ENCODE data around the gene PID1. TPM values are rescaled to one million over a fixed set of nuclear protein-coding genes. Genes with fewer than 3 reads are reported as not detected.

The PID1 gene
- total RNA-seq, 1 donor from 2014 or later: 5.3 TPM

DNA sequence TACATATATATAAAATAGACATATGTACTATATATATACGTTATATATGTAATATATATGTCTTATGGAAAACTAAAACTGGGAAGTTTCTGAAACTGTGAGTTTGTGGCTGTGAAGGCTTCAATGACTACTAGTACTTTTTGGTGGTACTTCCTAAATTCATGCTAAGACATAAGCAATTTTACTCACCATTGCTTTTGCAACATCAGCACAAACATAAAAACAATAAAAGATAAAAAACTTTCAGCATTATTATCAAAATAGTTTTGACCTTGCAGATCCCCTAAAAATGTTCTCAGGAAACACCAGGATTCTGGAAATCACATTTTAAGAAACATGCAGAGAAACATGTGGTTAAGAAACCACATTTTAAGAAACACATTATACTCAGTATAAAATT is 269.9 kb downstream of the PID1 start:
- Mint-ChIP-seq H3K9me3 (ENCODE audit: unreplicated experiment) (peaks cover 8% of the 10 kb centered on the region), H3K4me1 (ENCODE audit: low read depth, unreplicated experiment) (no peaks in the 10 kb centered on the region), H3K36me3 (ENCODE audit: unreplicated experiment) (peaks cover 13% of the 10 kb centered on the region), H3K4me3 (ENCODE audit: unreplicated experiment) (no peak overlapping the region), H3K27me3 (ENCODE audit: unreplicated experiment) (no peaks in the 10 kb centered on the region), H3K27ac (ENCODE audit: unreplicated experiment) (no peak overlapping the region)
- TF ChIP-seq, protein P1, sequence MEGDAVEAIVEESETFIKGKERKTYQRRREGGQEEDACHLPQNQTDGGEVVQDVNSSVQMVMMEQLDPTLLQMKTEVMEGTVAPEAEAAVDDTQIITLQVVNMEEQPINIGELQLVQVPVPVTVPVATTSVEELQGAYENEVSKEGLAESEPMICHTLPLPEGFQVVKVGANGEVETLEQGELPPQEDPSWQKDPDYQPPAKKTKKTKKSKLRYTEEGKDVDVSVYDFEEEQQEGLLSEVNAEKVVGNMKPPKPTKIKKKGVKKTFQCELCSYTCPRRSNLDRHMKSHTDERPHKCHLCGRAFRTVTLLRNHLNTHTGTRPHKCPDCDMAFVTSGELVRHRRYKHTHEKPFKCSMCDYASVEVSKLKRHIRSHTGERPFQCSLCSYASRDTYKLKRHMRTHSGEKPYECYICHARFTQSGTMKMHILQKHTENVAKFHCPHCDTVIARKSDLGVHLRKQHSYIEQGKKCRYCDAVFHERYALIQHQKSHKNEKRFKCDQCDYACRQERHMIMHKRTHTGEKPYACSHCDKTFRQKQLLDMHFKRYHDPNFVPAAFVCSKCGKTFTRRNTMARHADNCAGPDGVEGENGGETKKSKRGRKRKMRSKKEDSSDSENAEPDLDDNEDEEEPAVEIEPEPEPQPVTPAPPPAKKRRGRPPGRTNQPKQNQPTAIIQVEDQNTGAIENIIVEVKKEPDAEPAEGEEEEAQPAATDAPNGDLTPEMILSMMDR (IDR thresholded peaks at IDR 0.05; ENCODE audit: partially characterized antibody, unreplicated experiment): no peak
- DNase-seq: no peak

DNA sequence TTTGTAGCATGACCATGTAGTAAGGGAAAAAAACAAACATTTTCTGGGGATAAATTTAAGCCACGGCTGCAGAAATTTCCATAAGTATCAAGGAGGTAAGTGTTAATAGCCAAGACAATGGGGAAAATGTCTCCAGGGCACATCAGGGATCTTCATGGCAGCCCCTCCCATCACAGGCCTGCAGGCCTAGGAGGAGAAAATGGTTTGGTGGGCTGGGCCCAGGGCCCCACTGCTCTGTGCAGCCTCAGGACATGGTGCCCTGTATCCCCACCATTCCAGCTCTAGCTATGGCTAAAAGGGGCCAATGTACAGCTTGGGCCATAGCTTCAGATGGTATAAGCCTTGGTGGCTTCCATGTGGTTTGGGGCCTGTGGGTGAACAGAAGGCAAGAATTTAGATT is 271.8 kb downstream of the PID1 start:
- Mint-ChIP-seq H3K27me3 (ENCODE audit: unreplicated experiment) (no peaks in the 10 kb centered on the region), H3K36me3 (ENCODE audit: unreplicated experiment) (peaks cover 13% of the 10 kb centered on the region)

DNA sequence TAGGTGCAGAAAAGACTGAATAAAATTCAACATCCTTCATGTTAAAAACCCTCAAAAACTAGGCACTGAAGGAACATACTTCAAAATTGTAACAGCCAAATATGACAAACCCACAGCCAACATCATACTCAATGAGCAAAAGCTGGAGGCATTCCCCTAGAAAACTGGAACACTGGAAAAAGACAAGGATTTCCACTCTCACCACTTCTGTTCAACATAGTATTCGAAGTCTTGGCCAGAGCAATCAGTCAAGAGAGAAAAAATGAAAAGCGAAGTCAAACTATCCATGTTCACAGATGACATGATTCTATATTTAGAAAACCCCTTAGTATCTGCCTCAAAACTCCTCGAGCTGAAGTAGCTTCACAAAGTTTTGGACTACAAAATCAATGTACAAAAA is 282.3 kb downstream of the PID1 start:
- Mint-ChIP-seq H3K4me1 (ENCODE audit: low read depth, unreplicated experiment) (no peaks in the 10 kb centered on the region), H3K27ac (ENCODE audit: unreplicated experiment) (no peak overlapping the region), H3K27me3 (ENCODE audit: unreplicated experiment) (no peaks in the 10 kb centered on the region), H3K36me3 (ENCODE audit: unreplicated experiment) (peaks cover 7% of the 10 kb centered on the region), H3K4me3 (ENCODE audit: unreplicated experiment) (no peak overlapping the region), H3K9me3 (ENCODE audit: unreplicated experiment) (no peaks in the 10 kb centered on the region)
- TF ChIP-seq, protein P1 (IDR thresholded peaks at IDR 0.05; ENCODE audit: partially characterized antibody, unreplicated experiment): no peak
- DNase-seq: no peak

More for the DNA sequence above, 271.8 kb downstream of the PID1 start:
- no peak for DNase-seq
- Mint-ChIP-seq H3K4me3 (ENCODE audit: unreplicated experiment) (no peak overlapping the region), H3K9me3 (ENCODE audit: unreplicated experiment) (peaks cover 9% of the 10 kb centered on the region), H3K4me1 (ENCODE audit: low read depth, unreplicated experiment) (no peaks in the 10 kb centered on the region), H3K27ac (ENCODE audit: unreplicated experiment) (no peak overlapping the region)
- TF ChIP-seq, protein P1 (IDR thresholded peaks at IDR 0.05; ENCODE audit: partially characterized antibody, unreplicated experiment): no peak

DNA sequence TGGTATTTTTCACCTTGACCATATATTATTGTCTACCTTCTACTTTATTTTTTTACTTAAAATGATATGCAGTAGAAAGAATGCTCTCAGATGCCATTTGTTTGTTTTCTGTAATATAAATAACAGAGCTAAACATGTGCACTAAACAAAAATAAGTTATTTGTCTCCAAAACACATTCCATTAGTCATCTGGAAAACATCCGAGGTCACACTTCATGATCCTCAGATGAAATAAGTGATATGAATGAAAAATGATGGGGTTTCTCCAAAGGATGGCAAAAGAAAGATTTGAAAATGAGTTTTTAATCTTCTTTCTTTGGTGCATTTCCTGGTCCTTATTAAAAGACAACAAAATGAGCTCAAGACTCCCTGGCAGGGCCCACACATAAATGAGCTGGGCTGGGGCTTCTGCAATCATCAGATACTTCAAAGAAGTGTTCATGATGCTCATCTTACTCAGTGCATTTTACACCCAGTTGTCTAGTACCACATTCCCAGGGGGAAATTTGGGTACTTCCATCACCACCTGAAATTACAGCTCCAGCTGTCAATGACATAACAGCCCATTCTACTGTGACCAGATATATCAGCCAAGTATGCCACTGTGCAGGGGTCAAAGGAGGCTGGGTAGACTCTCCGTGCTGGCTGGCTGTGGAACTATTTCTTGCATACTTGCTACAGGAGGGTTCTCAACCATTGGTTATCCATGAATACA is 283.5 kb downstream of the PID1 start:
- Mint-ChIP-seq H3K27ac (ENCODE audit: unreplicated experiment) (no peak overlapping the region), H3K27me3 (ENCODE audit: unreplicated experiment) (no peaks in the 10 kb centered on the region), H3K4me3 (ENCODE audit: unreplicated experiment) (no peak overlapping the region), H3K4me1 (ENCODE audit: low read depth, unreplicated experiment) (no peaks in the 10 kb centered on the region), H3K9me3 (ENCODE audit: unreplicated experiment) (no peaks in the 10 kb centered on the region), H3K36me3 (ENCODE audit: unreplicated experiment) (no peaks in the 10 kb centered on the region)
- TF ChIP-seq, protein P1 (IDR thresholded peaks at IDR 0.05; ENCODE audit: partially characterized antibody, unreplicated experiment): no peak
- no peak for DNase-seq

DNA sequence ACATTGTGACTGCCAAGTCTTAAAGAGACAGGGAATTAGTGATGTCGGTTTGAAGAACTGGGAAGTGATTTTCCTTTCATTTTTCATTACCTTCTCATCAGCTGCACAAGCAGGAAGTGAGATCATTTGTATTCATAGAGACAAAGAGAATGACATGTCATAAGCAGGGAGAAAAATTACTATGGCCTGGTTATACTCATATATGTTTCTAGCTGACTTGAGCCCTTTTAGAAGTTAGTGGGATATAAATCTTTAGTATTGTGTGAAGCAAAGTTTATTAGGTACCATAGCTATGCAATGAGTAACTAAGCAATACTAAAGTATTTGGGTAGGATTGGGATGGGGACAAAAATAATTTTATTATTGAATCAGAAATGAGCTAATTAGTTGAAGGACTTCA is 284.1 kb downstream of the PID1 start:
- Mint-ChIP-seq H3K4me3 (ENCODE audit: unreplicated experiment) (no peak overlapping the region), H3K36me3 (ENCODE audit: unreplicated experiment) (no peaks in the 10 kb centered on the region), H3K4me1 (ENCODE audit: low read depth, unreplicated experiment) (no peaks in the 10 kb centered on the region), H3K27ac (ENCODE audit: unreplicated experiment) (no peak overlapping the region), H3K9me3 (ENCODE audit: unreplicated experiment) (no peaks in the 10 kb centered on the region), H3K27me3 (ENCODE audit: unreplicated experiment) (no peaks in the 10 kb centered on the region)
- DNase-seq: no peak
- TF ChIP-seq, protein P1 (IDR thresholded peaks at IDR 0.05; ENCODE audit: partially characterized antibody, unreplicated experiment): no peak
